Measurements from ENCODE around the gene PTPRA.

Gene PTPRA

DNA sequence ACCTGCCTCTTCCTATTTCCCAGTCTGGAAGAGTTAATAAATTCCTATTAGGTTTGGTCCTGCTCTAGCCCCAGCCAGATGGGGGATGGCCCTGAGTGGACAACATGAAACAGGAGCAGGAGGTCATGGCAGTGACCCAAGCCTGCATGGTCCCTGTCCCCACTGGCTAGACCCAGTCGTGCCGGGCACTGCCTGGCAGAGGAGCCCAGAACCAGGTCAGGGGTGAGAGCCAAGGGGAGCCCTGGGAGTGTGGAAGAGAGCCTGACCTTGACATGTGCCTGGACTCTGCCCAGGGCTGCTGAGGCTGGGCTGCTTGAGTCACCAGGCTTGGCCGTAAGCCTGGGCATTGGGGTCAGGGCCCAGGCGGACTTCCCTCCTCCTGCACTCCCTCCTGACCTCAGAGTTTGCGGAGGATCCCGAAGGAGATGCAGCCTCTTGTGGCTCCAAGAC, 207.7 kb downstream of the PTPRA start:
- ChIA-PET CTCF (no interaction called here), POLR2A (no interaction called here)
- no peak for DNase-seq (ENCODE audit: extremely low spot score)
- TF ChIP-seq, protein P1, sequence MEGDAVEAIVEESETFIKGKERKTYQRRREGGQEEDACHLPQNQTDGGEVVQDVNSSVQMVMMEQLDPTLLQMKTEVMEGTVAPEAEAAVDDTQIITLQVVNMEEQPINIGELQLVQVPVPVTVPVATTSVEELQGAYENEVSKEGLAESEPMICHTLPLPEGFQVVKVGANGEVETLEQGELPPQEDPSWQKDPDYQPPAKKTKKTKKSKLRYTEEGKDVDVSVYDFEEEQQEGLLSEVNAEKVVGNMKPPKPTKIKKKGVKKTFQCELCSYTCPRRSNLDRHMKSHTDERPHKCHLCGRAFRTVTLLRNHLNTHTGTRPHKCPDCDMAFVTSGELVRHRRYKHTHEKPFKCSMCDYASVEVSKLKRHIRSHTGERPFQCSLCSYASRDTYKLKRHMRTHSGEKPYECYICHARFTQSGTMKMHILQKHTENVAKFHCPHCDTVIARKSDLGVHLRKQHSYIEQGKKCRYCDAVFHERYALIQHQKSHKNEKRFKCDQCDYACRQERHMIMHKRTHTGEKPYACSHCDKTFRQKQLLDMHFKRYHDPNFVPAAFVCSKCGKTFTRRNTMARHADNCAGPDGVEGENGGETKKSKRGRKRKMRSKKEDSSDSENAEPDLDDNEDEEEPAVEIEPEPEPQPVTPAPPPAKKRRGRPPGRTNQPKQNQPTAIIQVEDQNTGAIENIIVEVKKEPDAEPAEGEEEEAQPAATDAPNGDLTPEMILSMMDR (IDR thresholded peaks at IDR 0.05; ENCODE audit: control extremely low read depth, extremely low read depth, low read depth, missing control alignments) = no peak

DNA sequence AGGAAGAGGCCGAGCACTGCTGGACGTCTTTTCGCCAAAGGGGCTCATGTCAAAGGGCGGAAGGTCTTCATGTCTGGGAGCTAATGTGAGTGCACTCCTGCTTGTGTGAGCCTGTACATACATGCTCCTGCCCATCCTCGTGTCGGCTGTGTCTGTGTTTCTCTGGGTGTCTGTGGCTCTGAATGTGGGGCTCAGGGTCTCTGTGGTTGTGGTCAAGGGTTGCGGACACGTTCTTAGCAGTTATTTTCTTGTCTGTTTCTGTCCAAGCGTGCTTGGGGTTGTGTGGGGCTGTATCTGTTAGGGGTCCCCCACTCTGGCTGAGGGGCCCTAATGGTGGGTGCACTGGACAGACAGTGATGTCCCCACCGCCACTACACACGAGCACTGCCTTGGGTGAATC, 208.4 kb downstream of the PTPRA start:
- ChIA-PET POLR2A (no interaction called here), CTCF (no interaction called here)
- no peak for DNase-seq (ENCODE audit: extremely low spot score)
- TF ChIP-seq, protein P1 (IDR thresholded peaks at IDR 0.05; ENCODE audit: control extremely low read depth, extremely low read depth, low read depth, missing control alignments) = no peak

DNA sequence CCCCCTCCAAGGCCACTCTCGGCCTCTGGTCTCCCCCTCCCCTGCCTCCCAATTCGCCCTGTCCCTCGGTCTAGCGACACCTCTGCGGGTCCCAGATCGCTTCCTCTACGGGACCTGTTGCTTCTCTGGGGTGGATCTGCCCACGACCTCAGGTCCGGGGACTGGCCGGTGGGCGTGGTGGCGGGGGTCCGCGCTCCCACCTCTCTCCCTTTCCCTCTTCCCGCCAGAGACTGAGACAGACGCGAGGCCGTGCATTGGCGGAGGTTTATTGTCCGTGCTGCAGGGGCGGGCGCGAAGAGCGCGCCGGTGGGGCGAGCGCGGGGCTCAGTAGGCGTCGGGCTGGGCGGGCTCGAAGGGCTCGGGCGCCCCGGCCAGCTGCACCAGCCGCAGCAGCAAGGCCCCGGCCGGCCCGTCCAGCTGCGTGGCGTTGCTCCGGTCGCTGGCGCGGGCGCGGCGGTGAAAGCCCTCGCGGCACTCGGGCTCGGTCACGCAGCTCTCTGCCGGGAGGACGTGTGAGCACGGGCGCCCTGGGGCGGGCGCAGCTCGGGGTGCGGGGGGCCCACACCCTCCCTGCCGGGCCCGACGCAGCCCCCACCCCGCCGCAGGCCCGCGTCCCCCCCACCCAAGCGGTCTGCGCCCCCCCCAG, 209.1 kb downstream of the PTPRA start:
- DNase-seq (ENCODE audit: extremely low spot score) = no peak
- TF ChIP-seq, protein P1 (IDR thresholded peaks at IDR 0.05; ENCODE audit: control extremely low read depth, extremely low read depth, low read depth, missing control alignments) = no peak
- ChIA-PET POLR2A (no interaction called here), CTCF (no interaction called here)

DNA sequence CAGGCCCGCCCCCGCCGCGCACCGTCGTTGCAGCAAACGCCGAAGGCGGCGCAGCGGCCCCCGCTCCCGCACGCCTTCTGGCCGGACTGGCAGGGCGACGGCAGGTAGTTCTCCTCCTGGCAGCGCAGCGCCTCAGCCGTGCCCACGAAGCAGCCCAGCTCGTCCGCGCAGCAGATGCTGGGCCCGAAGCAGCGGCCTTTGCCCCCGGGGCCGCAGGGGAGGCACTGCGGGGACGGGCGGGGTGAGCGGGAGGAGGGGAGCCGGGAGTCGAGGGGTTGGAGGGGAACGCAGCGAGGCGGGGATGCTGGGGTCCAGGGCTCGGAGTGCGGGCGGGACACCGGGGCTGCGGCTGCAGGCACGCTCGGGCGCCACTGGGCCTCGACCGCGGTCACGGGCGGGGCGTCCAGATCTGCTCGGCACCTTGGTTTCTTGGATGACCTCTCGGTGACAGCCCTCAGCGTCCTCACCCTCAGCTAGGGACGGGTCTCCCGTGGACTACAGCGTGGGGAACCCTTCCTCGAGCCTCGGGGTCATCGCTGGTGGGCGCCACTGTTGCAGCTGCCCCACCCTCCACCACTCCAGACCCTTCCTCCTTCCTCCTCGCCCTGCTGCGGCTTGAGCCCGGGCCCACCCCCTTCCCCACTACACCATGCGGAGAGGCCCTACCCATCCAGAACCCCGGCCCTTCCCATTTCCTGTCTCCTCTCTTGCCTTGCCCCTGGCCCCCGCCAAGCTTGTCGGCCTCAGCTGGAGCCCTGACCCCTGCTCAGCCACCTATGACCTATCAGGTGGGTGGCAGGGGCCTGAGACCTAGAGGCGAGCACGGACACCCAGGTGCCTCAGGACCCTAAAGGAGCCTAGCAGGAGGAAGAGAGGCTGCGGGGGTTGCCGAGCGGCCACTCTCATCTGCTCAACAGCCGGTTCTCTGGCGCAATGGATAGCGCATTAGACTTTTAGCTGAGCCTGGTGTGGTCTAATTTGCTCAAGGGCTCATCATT, 210.0 kb downstream of the PTPRA start:
- ChIA-PET CTCF (no interaction called here), POLR2A (no interaction called here)
- TF ChIP-seq, protein P1 (IDR thresholded peaks at IDR 0.05; ENCODE audit: control extremely low read depth, extremely low read depth, low read depth, missing control alignments) = no peak
- DNase-seq (ENCODE audit: extremely low spot score) = no peak

DNA sequence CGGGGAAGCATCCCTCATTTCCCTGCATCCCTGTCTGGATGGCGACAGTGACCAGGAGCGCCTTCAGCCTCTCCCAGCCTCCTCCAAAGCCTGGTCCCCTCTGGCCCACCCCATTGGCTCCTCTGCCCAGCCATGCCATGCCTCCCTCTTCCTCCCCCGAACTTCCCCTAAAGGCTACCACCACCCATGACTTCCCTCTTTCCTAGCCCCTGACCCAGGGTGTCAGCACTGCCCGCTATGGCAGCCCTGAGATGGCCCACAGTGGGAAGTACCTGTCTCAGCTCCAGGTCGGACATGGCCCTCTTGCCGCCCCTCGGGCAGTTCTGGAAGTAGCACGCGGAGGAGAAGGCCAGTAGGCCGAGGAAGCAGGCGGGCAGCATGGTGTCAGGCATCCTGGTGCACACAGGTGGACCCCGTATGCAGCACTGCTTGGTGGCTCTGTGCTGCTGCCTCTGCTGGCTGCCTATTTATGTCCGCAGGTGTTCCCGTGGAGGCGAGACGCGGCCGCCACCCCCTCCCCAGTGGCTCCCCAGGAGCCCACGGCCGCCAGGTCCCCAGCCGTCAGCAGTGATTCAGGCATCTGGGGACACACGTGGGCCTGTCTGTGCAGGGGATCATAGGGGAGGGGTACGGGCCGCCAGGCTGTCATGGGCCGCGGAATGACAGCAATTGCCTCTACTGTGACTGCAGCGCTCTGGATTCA, 211.2 kb downstream of the PTPRA start, which contains the start of gene AVP:
Gene AVP (minus strand): TSS at position 442 of the 703 bp plus-strand sequence. CDS start 50 bp downstream, at position 392.
- TF ChIP-seq, protein P1 (IDR thresholded peaks at IDR 0.05; ENCODE audit: control extremely low read depth, extremely low read depth, low read depth, missing control alignments) = no peak
- CTCF ChIA-PET = no interaction called here
- POLR2A ChIA-PET = no interaction called here
- peak; percentile 11 for DNase-seq (ENCODE audit: extremely low spot score)

DNA sequence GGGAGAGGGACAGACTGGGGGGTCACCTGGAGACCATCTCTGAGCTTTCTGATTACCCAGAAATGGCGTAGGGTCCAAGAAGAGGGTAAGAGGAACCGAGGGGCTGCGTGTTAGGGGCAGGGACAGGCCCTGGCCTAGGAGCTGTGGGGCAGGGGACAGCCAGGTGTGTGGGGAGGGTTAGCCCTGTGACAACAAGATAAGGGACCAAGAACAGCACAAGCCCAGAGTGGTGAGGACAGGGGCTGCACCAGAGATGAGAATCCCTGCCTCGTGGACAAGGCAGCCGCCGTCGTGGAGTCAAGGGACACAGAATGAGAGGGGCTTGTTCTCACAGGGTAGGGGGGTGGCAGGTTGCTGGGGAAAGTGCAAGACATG, 211.7 kb downstream of the PTPRA start:
- DNase-seq (ENCODE audit: extremely low spot score) = peak; percentile 13
- TF ChIP-seq, protein P1 (IDR thresholded peaks at IDR 0.05; ENCODE audit: control extremely low read depth, extremely low read depth, low read depth, missing control alignments) = no peak
- ChIA-PET CTCF (no interaction called here), POLR2A (no interaction called here)
